ENCODE measurements around the gene CFAP43.

The CFAP43 gene

GRCh38 chr10:104218751-104219150 is 13.4 kb downstream of the CFAP43 start:
- H3K36me3 ChIP-seq (ENCODE audit: insufficient read depth, low read length) = no peaks in the 10 kb centered on the region
- no peak overlapping the region for H3K9ac ChIP-seq (ENCODE audit: insufficient read length)
- no peak for TF ChIP-seq POLR2AphosphoS5 (IDR thresholded peaks at IDR 0.05; ENCODE audit: borderline replicate concordance, low read depth, low read length)
- no peak for TF ChIP-seq EZH2 (IDR thresholded peaks at IDR 0.05)
- TF ChIP-seq FOXP2 (optimal IDR thresholded peaks at IDR 0.05; ENCODE audit: control extremely low read depth, extremely low read length, insufficient read depth) = no peak
- H3K27ac ChIP-seq = no peak overlapping the region
- no peaks in the 10 kb centered on the region for H3K9me3 ChIP-seq (ENCODE audit: low read depth, low read length)
- no peak for DNase-seq (ENCODE audit: low read depth, low spot score)
- H3K4me3 ChIP-seq = no peak overlapping the region

GRCh38 chr10:104216631-104217030 is 15.5 kb downstream of the CFAP43 start:
- H3K27ac ChIP-seq = no peak overlapping the region
- no peak overlapping the region for H3K4me3 ChIP-seq
- H3K36me3 ChIP-seq (ENCODE audit: insufficient read depth, low read length) = no peaks in the 10 kb centered on the region
- no peak overlapping the region for H3K9ac ChIP-seq (ENCODE audit: insufficient read length)
- H3K9me3 ChIP-seq (ENCODE audit: low read depth, low read length) = no peaks in the 10 kb centered on the region
- no peak for DNase-seq (ENCODE audit: low read depth, low spot score)
- TF ChIP-seq EZH2 (IDR thresholded peaks at IDR 0.05) = no peak
- TF ChIP-seq FOXP2 (optimal IDR thresholded peaks at IDR 0.05; ENCODE audit: control extremely low read depth, extremely low read length, insufficient read depth) = no peak
- TF ChIP-seq POLR2AphosphoS5 (IDR thresholded peaks at IDR 0.05; ENCODE audit: borderline replicate concordance, low read depth, low read length) = no peak

- DNase-seq (ENCODE audit: low read depth, low spot score) = no peak
- no peak overlapping the region for H3K27ac ChIP-seq
- TF ChIP-seq POLR2AphosphoS5 (IDR thresholded peaks at IDR 0.05; ENCODE audit: borderline replicate concordance, low read depth, low read length) (no peak), FOXP2 (optimal IDR thresholded peaks at IDR 0.05; ENCODE audit: control extremely low read depth, extremely low read length, insufficient read depth) (no peak), EZH2 (IDR thresholded peaks at IDR 0.05) (no peak)
- no peak overlapping the region for H3K4me3 ChIP-seq
- H3K9ac ChIP-seq (ENCODE audit: insufficient read length) = no peak overlapping the region
- no peaks in the 10 kb centered on the region for H3K36me3 ChIP-seq (ENCODE audit: insufficient read depth, low read length)
- H3K9me3 ChIP-seq (ENCODE audit: low read depth, low read length) = no peaks in the 10 kb centered on the region
Observed at GRCh38 chr10:104209575-104210198, 22.5 kb downstream of the CFAP43 start.

GRCh38 chr10:104208730-104209129 is 23.4 kb downstream of the CFAP43 start:
- TF ChIP-seq EZH2 (IDR thresholded peaks at IDR 0.05) (no peak), POLR2AphosphoS5 (IDR thresholded peaks at IDR 0.05; ENCODE audit: borderline replicate concordance, low read depth, low read length) (no peak), FOXP2 (optimal IDR thresholded peaks at IDR 0.05; ENCODE audit: control extremely low read depth, extremely low read length, insufficient read depth) (no peak)
- no peak overlapping the region for H3K9ac ChIP-seq (ENCODE audit: insufficient read length)
- no peak overlapping the region for H3K27ac ChIP-seq
- H3K4me3 ChIP-seq = no peak overlapping the region
- H3K9me3 ChIP-seq (ENCODE audit: low read depth, low read length) = no peaks in the 10 kb centered on the region
- H3K36me3 ChIP-seq (ENCODE audit: insufficient read depth, low read length) = no peaks in the 10 kb centered on the region
- DNase-seq (ENCODE audit: low read depth, low spot score) = no peak

GRCh38 chr10:104202231-104202630 is 29.9 kb downstream of the CFAP43 start:
- Histone ChIP-seq H3K9me3 (ENCODE audit: low read depth, low read length) (no peaks in the 10 kb centered on the region), H3K36me3 (ENCODE audit: insufficient read depth, low read length) (no peaks in the 10 kb centered on the region), H3K9ac (ENCODE audit: insufficient read length) (no peak overlapping the region), H3K27ac (no peak overlapping the region), H3K4me3 (no peak overlapping the region)
- DNase-seq (ENCODE audit: low read depth, low spot score) = no peak
- no peak for TF ChIP-seq POLR2AphosphoS5 (IDR thresholded peaks at IDR 0.05; ENCODE audit: borderline replicate concordance, low read depth, low read length)
- no peak for TF ChIP-seq EZH2 (IDR thresholded peaks at IDR 0.05)
- no peak for TF ChIP-seq FOXP2 (optimal IDR thresholded peaks at IDR 0.05; ENCODE audit: control extremely low read depth, extremely low read length, insufficient read depth)

GRCh38 chr10:104201636-104202035 is 30.5 kb downstream of the CFAP43 start:
- TF ChIP-seq FOXP2 (optimal IDR thresholded peaks at IDR 0.05; ENCODE audit: control extremely low read depth, extremely low read length, insufficient read depth) = no peak
- no peak for TF ChIP-seq EZH2 (IDR thresholded peaks at IDR 0.05)
- TF ChIP-seq POLR2AphosphoS5 (IDR thresholded peaks at IDR 0.05; ENCODE audit: borderline replicate concordance, low read depth, low read length) = no peak
- no peaks in the 10 kb centered on the region for H3K36me3 ChIP-seq (ENCODE audit: insufficient read depth, low read length)
- no peak overlapping the region for H3K27ac ChIP-seq
- H3K9ac ChIP-seq (ENCODE audit: insufficient read length) = no peak overlapping the region
- no peak for DNase-seq (ENCODE audit: low read depth, low spot score)
- H3K4me3 ChIP-seq = no peak overlapping the region
- no peaks in the 10 kb centered on the region for H3K9me3 ChIP-seq (ENCODE audit: low read depth, low read length)

- Histone ChIP-seq H3K36me3 (ENCODE audit: insufficient read depth, low read length) (no peaks in the 10 kb centered on the region), H3K4me3 (no peak overlapping the region), H3K9me3 (ENCODE audit: low read depth, low read length) (no peaks in the 10 kb centered on the region), H3K27ac (no peak overlapping the region), H3K9ac (ENCODE audit: insufficient read length) (no peak overlapping the region)
- DNase-seq (ENCODE audit: low read depth, low spot score) = no peak
- no peak for TF ChIP-seq FOXP2 (optimal IDR thresholded peaks at IDR 0.05; ENCODE audit: control extremely low read depth, extremely low read length, insufficient read depth)
- no peak for TF ChIP-seq POLR2AphosphoS5 (IDR thresholded peaks at IDR 0.05; ENCODE audit: borderline replicate concordance, low read depth, low read length)
- no peak for TF ChIP-seq EZH2 (IDR thresholded peaks at IDR 0.05)
Observed at GRCh38 chr10:104199567-104199966, 32.6 kb downstream of the CFAP43 start.

GRCh38 chr10:104197364-104197763 is 34.8 kb downstream of the CFAP43 start:
- no peak for DNase-seq (ENCODE audit: low read depth, low spot score)
- no peak overlapping the region for H3K9ac ChIP-seq (ENCODE audit: insufficient read length)

GRCh38 chr10:104195706-104196105 is 36.5 kb downstream of the CFAP43 start:
- DNase-seq (ENCODE audit: low read depth, low spot score) = no peak
- no peak overlapping the region for H3K9ac ChIP-seq (ENCODE audit: insufficient read length)
- no peak overlapping the region for H3K4me3 ChIP-seq
- H3K9me3 ChIP-seq (ENCODE audit: low read depth, low read length) = no peaks in the 10 kb centered on the region
- TF ChIP-seq EZH2 (IDR thresholded peaks at IDR 0.05) = no peak
- TF ChIP-seq POLR2AphosphoS5 (IDR thresholded peaks at IDR 0.05; ENCODE audit: borderline replicate concordance, low read depth, low read length) = no peak
- no peak for TF ChIP-seq FOXP2 (optimal IDR thresholded peaks at IDR 0.05; ENCODE audit: control extremely low read depth, extremely low read length, insufficient read depth)
- no peaks in the 10 kb centered on the region for H3K36me3 ChIP-seq (ENCODE audit: insufficient read depth, low read length)
- no peak overlapping the region for H3K27ac ChIP-seq

More at GRCh38 chr10:104197364-104197763, 34.8 kb downstream of the CFAP43 start:
- H3K4me3 ChIP-seq = no peak overlapping the region
- no peaks in the 10 kb centered on the region for H3K9me3 ChIP-seq (ENCODE audit: low read depth, low read length)
- no peak overlapping the region for H3K27ac ChIP-seq
- no peaks in the 10 kb centered on the region for H3K36me3 ChIP-seq (ENCODE audit: insufficient read depth, low read length)
- TF ChIP-seq EZH2 (IDR thresholded peaks at IDR 0.05) = no peak
- TF ChIP-seq POLR2AphosphoS5 (IDR thresholded peaks at IDR 0.05; ENCODE audit: borderline replicate concordance, low read depth, low read length) = no peak
- TF ChIP-seq FOXP2 (optimal IDR thresholded peaks at IDR 0.05; ENCODE audit: control extremely low read depth, extremely low read length, insufficient read depth) = no peak
